Measurements from ENCODE around the gene TAF3.

DNA sequence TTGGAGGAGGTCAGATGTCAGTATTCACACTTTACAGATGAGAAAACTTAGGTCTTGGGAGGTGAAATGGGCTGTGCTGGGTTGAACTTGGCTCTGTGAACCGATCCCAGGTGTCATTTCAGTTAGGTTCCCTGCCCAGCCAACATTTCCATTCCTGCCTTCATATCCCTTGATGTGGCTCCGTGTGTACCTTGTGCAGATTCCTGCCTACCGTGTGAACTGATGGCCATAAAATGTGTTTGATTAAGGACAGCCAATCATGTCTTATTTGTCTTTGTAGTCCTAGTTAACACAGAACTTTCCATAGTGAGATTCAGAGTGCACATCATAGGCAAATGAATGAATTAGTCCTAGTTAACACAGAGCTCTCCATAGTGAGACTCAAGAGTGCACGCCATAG is 135.1 kb downstream of the TAF3 start:
- TF ChIP-seq ZNF626 (tag by site-specific recombination; IDR thresholded peaks at IDR 0.05) (no peak), KLF7 (tag by site-specific recombination; IDR thresholded peaks at IDR 0.05; ENCODE audit: borderline replicate concordance) (no peak)
- TF ChIP-seq, protein P1, sequence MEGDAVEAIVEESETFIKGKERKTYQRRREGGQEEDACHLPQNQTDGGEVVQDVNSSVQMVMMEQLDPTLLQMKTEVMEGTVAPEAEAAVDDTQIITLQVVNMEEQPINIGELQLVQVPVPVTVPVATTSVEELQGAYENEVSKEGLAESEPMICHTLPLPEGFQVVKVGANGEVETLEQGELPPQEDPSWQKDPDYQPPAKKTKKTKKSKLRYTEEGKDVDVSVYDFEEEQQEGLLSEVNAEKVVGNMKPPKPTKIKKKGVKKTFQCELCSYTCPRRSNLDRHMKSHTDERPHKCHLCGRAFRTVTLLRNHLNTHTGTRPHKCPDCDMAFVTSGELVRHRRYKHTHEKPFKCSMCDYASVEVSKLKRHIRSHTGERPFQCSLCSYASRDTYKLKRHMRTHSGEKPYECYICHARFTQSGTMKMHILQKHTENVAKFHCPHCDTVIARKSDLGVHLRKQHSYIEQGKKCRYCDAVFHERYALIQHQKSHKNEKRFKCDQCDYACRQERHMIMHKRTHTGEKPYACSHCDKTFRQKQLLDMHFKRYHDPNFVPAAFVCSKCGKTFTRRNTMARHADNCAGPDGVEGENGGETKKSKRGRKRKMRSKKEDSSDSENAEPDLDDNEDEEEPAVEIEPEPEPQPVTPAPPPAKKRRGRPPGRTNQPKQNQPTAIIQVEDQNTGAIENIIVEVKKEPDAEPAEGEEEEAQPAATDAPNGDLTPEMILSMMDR (tag by site-specific recombination; IDR thresholded peaks at IDR 0.05) = no peak

Data from HEK293 (cell line).